Measurements from ENCODE around the gene SH3GL2.

DNA sequence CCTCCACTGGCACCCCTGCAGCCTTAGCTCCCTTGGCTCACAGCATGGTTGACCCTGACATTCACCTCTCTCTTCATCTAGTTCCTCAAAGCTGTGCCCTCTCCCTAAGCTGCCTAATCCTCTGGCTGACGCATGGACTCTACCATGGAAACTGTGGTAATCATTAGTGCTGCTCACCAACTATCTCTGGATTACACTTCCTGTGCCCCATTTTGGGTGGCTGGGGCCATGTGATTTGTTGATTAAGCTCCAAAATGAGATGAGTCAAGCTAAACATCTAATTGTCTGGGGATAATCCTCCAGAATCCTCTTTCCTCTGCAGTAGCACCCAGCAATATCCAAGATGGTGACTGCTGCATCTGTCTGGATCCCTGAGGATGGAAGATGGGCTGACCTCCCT is 264.4 kb downstream of the SH3GL2 start:
- TF ChIP-seq, protein P1, sequence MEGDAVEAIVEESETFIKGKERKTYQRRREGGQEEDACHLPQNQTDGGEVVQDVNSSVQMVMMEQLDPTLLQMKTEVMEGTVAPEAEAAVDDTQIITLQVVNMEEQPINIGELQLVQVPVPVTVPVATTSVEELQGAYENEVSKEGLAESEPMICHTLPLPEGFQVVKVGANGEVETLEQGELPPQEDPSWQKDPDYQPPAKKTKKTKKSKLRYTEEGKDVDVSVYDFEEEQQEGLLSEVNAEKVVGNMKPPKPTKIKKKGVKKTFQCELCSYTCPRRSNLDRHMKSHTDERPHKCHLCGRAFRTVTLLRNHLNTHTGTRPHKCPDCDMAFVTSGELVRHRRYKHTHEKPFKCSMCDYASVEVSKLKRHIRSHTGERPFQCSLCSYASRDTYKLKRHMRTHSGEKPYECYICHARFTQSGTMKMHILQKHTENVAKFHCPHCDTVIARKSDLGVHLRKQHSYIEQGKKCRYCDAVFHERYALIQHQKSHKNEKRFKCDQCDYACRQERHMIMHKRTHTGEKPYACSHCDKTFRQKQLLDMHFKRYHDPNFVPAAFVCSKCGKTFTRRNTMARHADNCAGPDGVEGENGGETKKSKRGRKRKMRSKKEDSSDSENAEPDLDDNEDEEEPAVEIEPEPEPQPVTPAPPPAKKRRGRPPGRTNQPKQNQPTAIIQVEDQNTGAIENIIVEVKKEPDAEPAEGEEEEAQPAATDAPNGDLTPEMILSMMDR (IDR thresholded peaks at IDR 0.05): no peak
- TF ChIP-seq POLR2A (IDR thresholded peaks at IDR 0.05): no peak
